Tibial nerve (tissue), 4 donors: ENCODE results near the gene ZNF665. TPM values are rescaled to one million over a fixed set of nuclear protein-coding genes. Genes with fewer than 3 reads are reported as not detected.
A peak's percentile ranks its signal among the peaks of the same experiment; 100 is the strongest.

ENCODE experiments used
- DNase-seq, 2 donors: peaks; one replicate each; pipeline ENCODE4 v3.0.0-alpha.2; 2019; ENCODE audit warnings: low spot score in 2 of 2
- H3K27ac ChIP-seq, 4 donors: fragments of 200-600 bp; sonication (generic) in 3 of 4; one replicate each; pipeline ENCODE4 v1.5.1; 2017 to 2019; ENCODE audit warnings: mild to moderate bottlenecking in 1 of 4
- H3K27me3 ChIP-seq, 2 donors: fragments of 200-600 bp; sonication (generic) in 1 of 2; one replicate each; pipeline versions ENCODE4 v1.5.1 to v1.6.0; 2017 to 2019
- H3K36me3 ChIP-seq, 3 donors: fragments of 200-600 bp; sonication (generic); one replicate each; pipeline ENCODE4 v1.5.1; 2018 to 2019
- H3K4me1 ChIP-seq, 4 donors: fragments of 200-600 bp; sonication (generic) in 3 of 4; one replicate each; pipeline ENCODE4 v1.5.1; 2017 to 2019
- H3K4me3 ChIP-seq, 4 donors: fragments of 200-600 bp; sonication (generic) in 3 of 4; one replicate each; pipeline ENCODE4 v1.5.1; 2017 to 2019; ENCODE audit warnings: mild to moderate bottlenecking in 1 of 4, moderate library complexity in 1 of 4
- H3K9me3 ChIP-seq, 4 donors: fragments of 200-600 bp; sonication (generic) in 3 of 4; one replicate each; pipeline ENCODE4 v1.5.1; 2017 to 2019
- EP300 ChIP-seq, 2 donors: sonication (generic); formaldehyde crosslinking; IDR thresholded peaks; one replicate each; pipeline ENCODE4 v1.6.1; 2017; ENCODE audit warnings: antibody characterized with exemption in 2 of 2, mild to moderate bottlenecking in 1 of 2
- POLR2A ChIP-seq, 2 donors: fragments of 450-650 bp; IDR thresholded peaks; one replicate each; pipeline ENCODE4 v1.6.1; 2017; ENCODE audit warnings: antibody characterized with exemption in 2 of 2, mild to moderate bottlenecking in 2 of 2, moderate library complexity in 2 of 2
- WGBS, 2 donors: methylation state at CpG; one replicate each; pipeline ENCODE4 v1.1.5; 2018; 5-methylcytosine and 5-hydroxymethylcytosine counted together
- total RNA-seq, 4 donors: library from RNA; depleted of rRNA; stranded (reverse); fragments of >200 nt; gene quantifications; one replicate each; pipeline ENCODE4 v1.1.0, GENCODE V29; 2016
- TF ChIP-seq, protein P1 (sequence below), 5 experiments: fragments of 200-600 bp in 3 of 5; fragments of 450-650 bp in 2 of 5; sonication (generic) in 3 of 5; IDR thresholded peaks; one replicate each; pipeline ENCODE4 v1.5.1; 2016 to 2019; ENCODE audit warnings: antibody characterized with exemption in 5 of 5, mild to moderate bottlenecking in 3 of 5, moderate library complexity in 2 of 5

ZNF665 gene
- total RNA-seq, 4 donors from 2014 or later, result 5.4 to 19.6 (median 6.1) TPM

DNA sequence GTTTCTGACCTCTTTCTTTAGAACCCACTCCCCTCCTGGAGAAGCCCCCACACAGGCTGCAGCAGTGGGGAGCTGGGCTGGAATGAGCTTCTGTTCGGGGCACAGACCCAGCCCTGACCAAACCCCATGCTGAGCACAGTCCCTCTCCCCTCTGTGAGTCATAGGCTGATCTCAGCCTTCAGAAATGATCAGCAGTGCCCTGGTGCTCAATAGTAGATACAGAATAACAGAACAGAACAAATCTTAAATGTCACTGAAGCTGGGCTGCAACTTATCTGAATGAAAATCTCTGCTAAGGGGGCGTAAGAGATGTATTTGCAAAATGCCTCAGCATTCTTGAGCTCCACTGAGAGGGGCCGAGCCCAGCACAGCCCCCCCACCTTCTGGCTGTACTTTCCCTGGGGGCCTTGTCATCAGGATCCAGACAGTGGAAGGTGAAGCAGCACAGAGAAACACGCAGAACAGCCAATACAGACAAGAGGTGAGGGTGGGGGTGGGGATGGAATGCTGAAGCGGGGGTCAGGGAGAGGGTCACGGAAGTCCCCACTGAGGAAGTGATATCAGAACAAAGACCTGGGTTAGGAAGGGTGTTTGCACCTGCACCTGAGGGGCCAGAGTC is 9.9 kb downstream of the ZNF665 start:
- H3K9me3 ChIP-seq, result no peaks in the 10 kb centered on the region
- peaks cover 0 to 10% (median 0%) of the 10 kb centered on the region in 4 donors for H3K4me1 ChIP-seq
- H3K4me3 ChIP-seq, result no peak overlapping the region
- H3K36me3 ChIP-seq, result peaks cover 3 to 60% (median 5%) of the 10 kb centered on the region in 3 donors
- H3K27me3 ChIP-seq, result no peaks in the 10 kb centered on the region
- TF ChIP-seq POLR2A (IDR thresholded peaks at IDR 0.05) (no peak), EP300 (IDR thresholded peaks at IDR 0.05) (peak in 1 of 2 donors; percentile 38)
- DNase-seq, result no peak
- 54 to 56% methylated on average over 6 of the region's 6 CpGs for WGBS, 2 donors
- H3K27ac ChIP-seq, result peak overlapping the region in 3 of 4 donors; percentile 21 to 82 (median 80)

DNA sequence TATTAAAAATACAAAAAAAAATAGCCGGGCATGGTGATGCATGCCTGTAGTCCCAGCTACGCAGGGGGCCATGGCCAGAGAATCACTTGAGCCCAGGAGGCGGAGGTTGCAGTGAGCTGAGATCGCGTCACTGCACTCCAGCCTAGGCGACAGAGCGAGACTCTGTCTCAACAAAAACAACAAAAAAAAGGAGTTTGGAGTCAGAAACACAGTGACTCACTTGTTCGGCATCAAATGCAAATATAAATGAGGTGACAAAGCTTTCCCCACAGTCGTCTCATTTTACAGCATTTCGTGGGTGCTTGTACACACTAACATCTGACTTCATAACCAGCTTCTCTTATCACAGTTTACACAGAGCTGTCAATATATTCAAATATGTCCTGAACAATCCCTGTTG is 11.0 kb downstream of the ZNF665 start:
- Histone ChIP-seq H3K27me3 (no peaks in the 10 kb centered on the region), H3K9me3 (peaks cover 0 to 5% (median 0%) of the 10 kb centered on the region in 4 donors), H3K27ac (peak overlapping the region in 3 of 4 donors; percentile 21 to 82 (median 80)), H3K4me3 (no peak overlapping the region), H3K36me3 (peaks cover 3 to 71% (median 5%) of the 10 kb centered on the region in 3 donors), H3K4me1 (peaks cover 0 to 10% (median 0%) of the 10 kb centered on the region in 4 donors)
- TF ChIP-seq, protein P1, sequence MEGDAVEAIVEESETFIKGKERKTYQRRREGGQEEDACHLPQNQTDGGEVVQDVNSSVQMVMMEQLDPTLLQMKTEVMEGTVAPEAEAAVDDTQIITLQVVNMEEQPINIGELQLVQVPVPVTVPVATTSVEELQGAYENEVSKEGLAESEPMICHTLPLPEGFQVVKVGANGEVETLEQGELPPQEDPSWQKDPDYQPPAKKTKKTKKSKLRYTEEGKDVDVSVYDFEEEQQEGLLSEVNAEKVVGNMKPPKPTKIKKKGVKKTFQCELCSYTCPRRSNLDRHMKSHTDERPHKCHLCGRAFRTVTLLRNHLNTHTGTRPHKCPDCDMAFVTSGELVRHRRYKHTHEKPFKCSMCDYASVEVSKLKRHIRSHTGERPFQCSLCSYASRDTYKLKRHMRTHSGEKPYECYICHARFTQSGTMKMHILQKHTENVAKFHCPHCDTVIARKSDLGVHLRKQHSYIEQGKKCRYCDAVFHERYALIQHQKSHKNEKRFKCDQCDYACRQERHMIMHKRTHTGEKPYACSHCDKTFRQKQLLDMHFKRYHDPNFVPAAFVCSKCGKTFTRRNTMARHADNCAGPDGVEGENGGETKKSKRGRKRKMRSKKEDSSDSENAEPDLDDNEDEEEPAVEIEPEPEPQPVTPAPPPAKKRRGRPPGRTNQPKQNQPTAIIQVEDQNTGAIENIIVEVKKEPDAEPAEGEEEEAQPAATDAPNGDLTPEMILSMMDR (IDR thresholded peaks at IDR 0.05), result no peak
- TF ChIP-seq POLR2A (IDR thresholded peaks at IDR 0.05) (no peak), EP300 (IDR thresholded peaks at IDR 0.05) (peak in 1 of 2 donors; percentile 12)
- no peak for DNase-seq
- WGBS, 2 donors, result 58 to 62% methylated on average over 10 of the region's 10 CpGs

GRCh38 chr19:53177986-53178385 is 15.2 kb downstream of the ZNF665 start:
- Histone ChIP-seq H3K36me3 (peaks cover 3 to 86% (median 5%) of the 10 kb centered on the region in 3 donors), H3K27ac (no peak overlapping the region), H3K27me3 (no peaks in the 10 kb centered on the region), H3K9me3 (peaks cover 0 to 15% (median 0%) of the 10 kb centered on the region in 4 donors), H3K4me3 (no peak overlapping the region), H3K4me1 (peaks cover 0 to under 1% (median 0%) of the 10 kb centered on the region in 4 donors)
- no peak for TF ChIP-seq EP300 (IDR thresholded peaks at IDR 0.05)
- no peak for TF ChIP-seq POLR2A (IDR thresholded peaks at IDR 0.05)
- TF ChIP-seq, protein P1 (IDR thresholded peaks at IDR 0.05), result no peak
- WGBS, 2 donors, result 90 to 91% methylated on average over 5 of the region's 5 CpGs
- DNase-seq, result no peak

- Histone ChIP-seq H3K27ac (no peak overlapping the region), H3K27me3 (no peaks in the 10 kb centered on the region), H3K4me3 (no peak overlapping the region), H3K36me3 (peaks cover 0 to 55% (median 6%) of the 10 kb centered on the region in 3 donors), H3K9me3 (peaks cover 0 to 49% (median 8%) of the 10 kb centered on the region in 4 donors), H3K4me1 (no peaks in the 10 kb centered on the region)
- TF ChIP-seq POLR2A (IDR thresholded peaks at IDR 0.05), result no peak
- TF ChIP-seq, protein P1 (IDR thresholded peaks at IDR 0.05), result no peak
- no peak for TF ChIP-seq EP300 (IDR thresholded peaks at IDR 0.05)
- 61% methylated on average over 4 of the region's 4 CpGs for WGBS, 2 donors
- DNase-seq, result no peak
Observed at GRCh38 chr19:53172889-53173288, 20.3 kb downstream of the ZNF665 start.

- whole genome bisulfite sequencing, 2 donors, result 96% methylated on average over 3 of the region's 3 CpGs
- no peak for DNase-seq
- H3K36me3 ChIP-seq, result peaks cover 0 to 42% (median 6%) of the 10 kb centered on the region in 3 donors
- peaks cover 0 to 84% (median 28%) of the 10 kb centered on the region in 4 donors for H3K9me3 ChIP-seq
- no peaks in the 10 kb centered on the region for H3K4me1 ChIP-seq
- H3K4me3 ChIP-seq, result no peak overlapping the region
- H3K27ac ChIP-seq, result no peak overlapping the region
- TF ChIP-seq, protein P1 (IDR thresholded peaks at IDR 0.05), result no peak
- TF ChIP-seq POLR2A (IDR thresholded peaks at IDR 0.05) (no peak), EP300 (IDR thresholded peaks at IDR 0.05) (no peak)
- H3K27me3 ChIP-seq, result no peaks in the 10 kb centered on the region
Observed at GRCh38 chr19:53165691-53166091, 27.5 kb downstream of the ZNF665 start.
